HepG2 (cell line): ENCODE data around the gene ACTR3. TPM values are rescaled to one million over a fixed set of nuclear protein-coding genes. Genes with fewer than 3 reads are reported as not detected.
"Not testable (repeated sequence)": the region's sequence is repeated elsewhere in the genome, so short reads cannot be mapped to it uniquely, and the experiment has no call there.

Experiments used
- ATAC-seq: fragments of 200-7000 bp; cut with Tn5 transposase; 3 replicates; pipeline ENCODE4 v1.9.1; 2020; ENCODE audit warnings: mild to moderate bottlenecking, moderate library complexity
- BruUV-seq: library from RNA; stranded (reverse); fragments of 400-500 nt; replicated peaks from 2 replicates; lab custom pipeline; 2021; lab: Mats Ljungman, UMichigan
- CTCF ChIA-PET: fragments of 300-600 bp; formaldehyde crosslinking; extraction: SDS; loops from one replicate; lab custom pipeline; 2021; ENCODE audit warnings: low total read pairs, inconsistent platforms, low intra/inter-chr PET ratio; lab: Yijun Ruan, JAX
- POLR2A ChIA-PET: fragments of 350-600 bp; sonication (Branson Sonifier 250); formaldehyde crosslinking; loops from one replicate; lab custom pipeline; 2020; ENCODE audit warnings: antibody characterized with exemption, inconsistent platforms; lab: Yijun Ruan, JAX
- DNase-seq: peaks from one replicate; pipeline ENCODE4 v3.0.0-alpha.2; 2015; ENCODE audit warnings: low spot score
- FAIRE-seq: peaks from 3 replicates; lab custom pipeline; 2011; peaks lifted over from hg19 to GRCh38; lab: Jason Lieb, UNC
- H2AFZ ChIP-seq: one replicate; pipeline ENCODE4 v1.6.1; 2011; ENCODE audit warnings: low read length, inconsistent platforms
- H3K27ac ChIP-seq: fragments of 300-600 bp; 3 replicates; pipeline ENCODE4 v1.8.0; 2011; ENCODE audit warnings: mixed run types, mild to moderate bottlenecking, mixed read lengths, low read length, inconsistent platforms; ENCODE audit not compliant: insufficient read depth; ENCODE audit errors: extremely low read length
- H3K27me3 ChIP-seq, 2 experiments: fragments of 200-600 bp in 1 of 2; 2 replicates in 1 of 2; 3 replicates in 1 of 2; pipeline versions ENCODE4 v1.6.0 to v1.8.0; 2011; ENCODE audit warnings: low read length in 2 of 2, mild to moderate bottlenecking in 2 of 2, moderate library complexity in 2 of 2, inconsistent platforms in 1 of 2; ENCODE audit not compliant: insufficient read depth in 2 of 2, control insufficient read depth in 1 of 2
- H3K36me3 ChIP-seq, 2 experiments: fragments of 200-600 bp in 1 of 2; replicated peaks in 1 of 2; 2 replicates in 1 of 2; 3 replicates in 1 of 2; pipeline versions ENCODE4 v1.5.1 to v1.8.0; 2011; ENCODE audit warnings: low read length in 2 of 2, inconsistent platforms in 1 of 2; ENCODE audit not compliant: insufficient read depth in 2 of 2, control insufficient read depth in 1 of 2
- H3K4me1 ChIP-seq: 2 replicates; pipeline ENCODE4 v1.5.1; 2012; ENCODE audit warnings: low read length, inconsistent platforms; ENCODE audit not compliant: insufficient read depth
- H3K4me2 ChIP-seq: 2 replicates; pipeline ENCODE4 v1.6.0; 2011; ENCODE audit warnings: low read depth, low read length, inconsistent platforms
- H3K4me3 ChIP-seq, 3 experiments: fragments of 200-600 bp in 1 of 3; sonication (generic), shearing (Covaris generic) in 1 of 3; replicated peaks in 1 of 3; 2 replicates each; pipeline ENCODE4 v1.5.1; 2011 to 2016; ENCODE audit warnings: low read length in 3 of 3, inconsistent platforms in 2 of 3, low read depth in 2 of 3, mild to moderate bottlenecking in 2 of 3, control low read depth in 1 of 3, mixed read lengths in 1 of 3; ENCODE audit not compliant: insufficient read depth in 1 of 3
- H3K79me2 ChIP-seq: one replicate; pipeline ENCODE4 v1.6.1; 2011; ENCODE audit warnings: low read length, inconsistent platforms; ENCODE audit not compliant: insufficient read depth
- H3K9ac ChIP-seq: 2 replicates; pipeline ENCODE4 v1.6.0; 2011; ENCODE audit warnings: mild to moderate bottlenecking, low read depth, low read length, inconsistent platforms; ENCODE audit not compliant: insufficient read depth
- H3K9me3 ChIP-seq: 2 replicates; pipeline ENCODE4 v1.5.1; 2012; ENCODE audit warnings: mild to moderate bottlenecking, low read length
- H4K20me1 ChIP-seq: 2 replicates; pipeline ENCODE4 v1.6.0; 2011; ENCODE audit warnings: inconsistent platforms, mild to moderate bottlenecking, low read length, moderate library complexity; ENCODE audit not compliant: insufficient read depth
- KAT2B ChIP-seq: fragments of 150-350 bp; IDR thresholded peaks from 2 replicates; pipeline ENCODE4 v1.6.1; 2014; ENCODE audit warnings: low read depth, low read length, borderline replicate concordance
- MED1 ChIP-seq: sonication (generic); formaldehyde crosslinking; IDR thresholded peaks from 2 replicates; pipeline ENCODE4 v1.4.0; 2020; ENCODE audit warnings: missing genetic modification reagents
- SIX1 ChIP-seq: sonication (generic); formaldehyde crosslinking; IDR thresholded peaks from 2 replicates; pipeline ENCODE4 v1.4.0; 2020; ENCODE audit warnings: missing genetic modification reagents, borderline replicate concordance
- SNAPC4 ChIP-seq: sonication (generic); formaldehyde crosslinking; IDR thresholded peaks from 2 replicates; pipeline ENCODE4 v1.4.0; 2020; ENCODE audit warnings: mild to moderate bottlenecking, missing genetic modification reagents
- ZFP36 ChIP-seq: fragments of 150-350 bp; IDR thresholded peaks from 2 replicates; pipeline ENCODE4 v1.6.1; 2018; ENCODE audit warnings: borderline replicate concordance, low read length, low read depth; ENCODE audit not compliant: partially characterized antibody
- ZNF30 ChIP-seq: sonication (generic); formaldehyde crosslinking; IDR thresholded peaks from 2 replicates; pipeline ENCODE4 v1.5.0; 2020; ENCODE audit warnings: mild to moderate bottlenecking, missing genetic modification reagents
- ZNF431 ChIP-seq: sonication (generic); formaldehyde crosslinking; IDR thresholded peaks from 2 replicates; pipeline ENCODE4 v1.9.0; 2022; ENCODE audit warnings: missing genetic modification reagents, low read depth, mild to moderate bottlenecking, borderline replicate concordance
- ZSCAN31 ChIP-seq: sonication (generic); formaldehyde crosslinking; IDR thresholded peaks from 2 replicates; pipeline ENCODE4 v1.5.0; 2020; ENCODE audit warnings: low read depth, mild to moderate bottlenecking, missing genetic modification reagents
- WGBS: methylation state at CpG from one replicate; pipeline ENCODE4 v1.1.6; 2017; ENCODE audit warnings: low lambda C conversion rate; 5-methylcytosine and 5-hydroxymethylcytosine counted together
- in situ Hi-C: cut with HindIII; loops from 2 replicates; pipeline ENCODE4 v1.10.0; 2017; ENCODE audit warnings: low pct_unique_long_range_greater_than_20kb; ENCODE audit not compliant: extremely low pct_ligation_motif_present
- intact Hi-C: fragments of 100-400 bp; cut with micrococcal nuclease; formaldehyde crosslinking; loops from one replicate; pipeline ENCODE4 v1.10.0; 2022; ENCODE audit not compliant: unreplicated experiment
- polyA plus RNA-seq, 8 experiments: library from polyadenylated mRNA; depleted of rRNA in 3 of 8; stranded (reverse) in 7 of 8; unstranded in 1 of 8; fragments of >200 nt; fragmentation: Illumina TruSeq in 4 of 8; extraction: Trizol in 4 of 8; gene quantifications; 2 replicates each; pipeline versions ENCODE4 v1.2.1 to v1.2.3, GENCODE V29; 2011 to 2016; ENCODE audit warnings: low read depth in 4 of 8, missing spikeins in 1 of 8, mixed read lengths in 1 of 8; ENCODE audit not compliant: insufficient read depth in 1 of 8
- total RNA-seq, 5 experiments: library from RNA; depleted of rRNA; stranded (reverse); fragments of >200 nt; fragmentation: Illumina TruSeq; extraction: Trizol; gene quantifications; 2 replicates each; pipeline ENCODE4 v1.2.3, GENCODE V29; 2016; ENCODE audit warnings: low read depth in 1 of 5
- TF ChIP-seq, protein P1 (sequence below): sonication (generic); formaldehyde crosslinking; IDR thresholded peaks from 2 replicates; pipeline ENCODE4 v1.8.1; 2023; ENCODE audit warnings: mild to moderate bottlenecking, inconsistent platforms, moderate library complexity, missing genetic modification reagents, borderline replicate concordance
- TF ChIP-seq, protein P2 (sequence below): sonication (generic); IDR thresholded peaks from 2 replicates; pipeline ENCODE4 v1.6.1; 2016; ENCODE audit warnings: low read depth, borderline replicate concordance

ACTR3 gene
- total and polyA plus RNA-seq, 2 of the 13 experiments (the other 11 are each of a cell fraction or from before 2014, with no cell fraction given), result 123 to 225 TPM

- H4K20me1 ChIP-seq, H3K79me2 ChIP-seq, H3K27ac ChIP-seq, FAIRE-seq, H3K4me1 ChIP-seq, ATAC-seq, H3K4me2 ChIP-seq, BruUV-seq, H3K9me3 ChIP-seq, in situ Hi-C loops: not testable (repeated sequence)
- POLR2A ChIA-PET, result interaction anchor here (2.1 kb wide), 1 partner anchor 89 kb away, joined by 5 read pairs; the partner anchor contains the start of gene SLC35F5
- 29% methylated on average over 4 of the region's 4 CpGs for WGBS
- peak; percentile 52; the same call in 1 of the 2 replicates for TF ChIP-seq ZNF431
- TF ChIP-seq, all 625 proteins: peak for 1; not testable (repeated sequence) for 624
- H2AFZ ChIP-seq, CTCF ChIA-PET, DNase-seq, H3K36me3 ChIP-seq, intact Hi-C loops, H3K27me3 ChIP-seq, H3K4me3 ChIP-seq, H3K9ac ChIP-seq: not testable (repeated sequence)
Observed at GRCh38 chr2:113845796-113846195, 44.1 kb upstream of the ACTR3 start.

DNA sequence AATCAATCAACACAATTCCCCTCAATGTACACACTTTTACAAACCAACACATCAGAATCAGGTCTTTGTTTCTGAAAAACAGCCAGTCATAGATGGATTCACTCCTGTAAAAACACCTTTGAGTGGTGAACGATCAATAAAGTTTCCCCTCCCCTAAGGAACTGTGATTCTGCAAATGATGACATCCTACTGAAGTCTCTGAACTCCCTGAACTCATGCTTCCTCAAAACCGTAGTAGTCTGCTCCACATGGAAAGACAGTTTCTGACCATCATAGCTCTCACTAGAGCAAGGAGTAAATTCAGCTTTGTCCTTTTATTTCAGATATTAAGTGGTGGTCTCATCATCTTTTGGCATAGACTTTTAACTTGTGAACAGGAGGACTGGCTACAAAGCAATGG is 43.5 kb upstream of the ACTR3 start:
- ATAC-seq, result no peak
- CTCF ChIA-PET, result no interaction called here
- Histone ChIP-seq H3K9me3 (no peaks in the 10 kb centered on the region), H2AFZ (no peak overlapping the region), H3K4me3 (no peak overlapping the region), H4K20me1 (no peaks in the 10 kb centered on the region), H3K4me2 (no peak overlapping the region), H3K27ac (no peak overlapping the region)
- DNase-seq, result no peak
- TF ChIP-seq, protein P1, sequence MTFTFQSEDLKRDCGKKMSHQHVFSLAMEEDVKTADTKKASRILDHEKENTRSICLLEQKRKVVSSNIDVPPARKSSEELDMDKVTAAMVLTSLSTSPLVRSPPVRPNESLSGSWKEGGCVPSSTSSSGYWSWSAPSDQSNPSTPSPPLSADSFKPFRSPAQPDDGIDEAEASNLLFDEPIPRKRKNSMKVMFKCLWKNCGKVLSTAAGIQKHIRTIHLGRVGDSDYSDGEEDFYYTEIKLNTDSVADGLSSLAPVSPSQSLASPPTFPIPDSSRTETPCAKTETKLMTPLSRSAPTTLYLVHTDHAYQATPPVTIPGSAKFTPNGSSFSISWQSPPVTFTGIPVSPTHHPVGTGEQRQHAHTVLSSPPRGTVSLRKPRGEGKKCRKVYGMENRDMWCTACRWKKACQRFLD, result no peak
- no peak for TF ChIP-seq SNAPC4
- no peak for TF ChIP-seq ZNF30
- no peak for TF ChIP-seq SIX1
- no peak for TF ChIP-seq ZSCAN31 (CRISPR knock-in tag)
- TF ChIP-seq ZFP36, result no peak
- TF ChIP-seq, protein P2, sequence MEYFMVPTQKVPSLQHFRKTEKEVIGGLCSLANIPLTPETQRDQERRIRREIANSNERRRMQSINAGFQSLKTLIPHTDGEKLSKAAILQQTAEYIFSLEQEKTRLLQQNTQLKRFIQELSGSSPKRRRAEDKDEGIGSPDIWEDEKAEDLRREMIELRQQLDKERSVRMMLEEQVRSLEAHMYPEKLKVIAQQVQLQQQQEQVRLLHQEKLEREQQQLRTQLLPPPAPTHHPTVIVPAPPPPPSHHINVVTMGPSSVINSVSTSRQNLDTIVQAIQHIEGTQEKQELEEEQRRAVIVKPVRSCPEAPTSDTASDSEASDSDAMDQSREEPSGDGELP, result no peak
- TF ChIP-seq MED1, result no peak
- no peak for TF ChIP-seq KAT2B
- TF ChIP-seq, all 625 proteins: peak for 0
- Histone ChIP-seq H3K4me1 (no peaks in the 10 kb centered on the region), H3K9ac (no peak overlapping the region), H3K79me2 (no peaks in the 10 kb centered on the region), H3K36me3 (no peaks in the 10 kb centered on the region), H3K27me3 (peaks cover 1 to 3% of the 10 kb centered on the region in 2 experiments; a peak in 1 of 5 replicates)
- WGBS, result 0% methylated on average over 2 of the region's 2 CpGs
- POLR2A ChIA-PET, result interaction anchor here (1.2 kb wide), 1 partner anchor 43 kb away, joined by 3 read pairs; the partner anchor contains the start of gene ACTR3
- in situ Hi-C loops (no loop called here), intact Hi-C loops (no loop called here)
- no peak for FAIRE-seq
- no TSS peak for BruUV-seq
